ENCODE measurements around the gene CLDN7.

GRCh38 chr17:7296189-7296861, 34.0 kb upstream of the CLDN7 start:
- TF ChIP-seq CTCF (IDR thresholded peaks at IDR 0.05) (peak; percentile 93 to 98 (median 95)), POLR2A (IDR thresholded peaks at IDR 0.05) (no peak), EP300 (IDR thresholded peaks at IDR 0.05) (peak; percentile 62 to 68)

Measured in tibial nerve (tissue), 4 donors.